Tongue (tissue), 2 donors: ENCODE results near the gene ZSCAN1. TPM values are rescaled to one million over a fixed set of nuclear protein-coding genes. Genes with fewer than 3 reads are reported as not detected.
A peak's percentile ranks its signal among the peaks of the same experiment; 100 is the strongest.

Experiments used
- DNase-seq: peaks from one replicate; pipeline ENCODE4 v3.0.0-alpha.2; 2015
- total RNA-seq: library from RNA; depleted of rRNA; stranded (reverse); fragments of >200 nt; gene quantifications from one replicate; pipeline ENCODE4 v1.2.3, GENCODE V29; 2014

ZSCAN1 gene
- total RNA-seq, 1 donor from 2014 or later, result not detected

- DNase-seq, result no peak
Measured at GRCh38 chr19:58084596-58085347, 50.9 kb downstream of the ZSCAN1 start.

GRCh38 chr19:58085348-58085875 is 51.6 kb downstream of the ZSCAN1 start:
- DNase-seq, result no peak

DNA sequence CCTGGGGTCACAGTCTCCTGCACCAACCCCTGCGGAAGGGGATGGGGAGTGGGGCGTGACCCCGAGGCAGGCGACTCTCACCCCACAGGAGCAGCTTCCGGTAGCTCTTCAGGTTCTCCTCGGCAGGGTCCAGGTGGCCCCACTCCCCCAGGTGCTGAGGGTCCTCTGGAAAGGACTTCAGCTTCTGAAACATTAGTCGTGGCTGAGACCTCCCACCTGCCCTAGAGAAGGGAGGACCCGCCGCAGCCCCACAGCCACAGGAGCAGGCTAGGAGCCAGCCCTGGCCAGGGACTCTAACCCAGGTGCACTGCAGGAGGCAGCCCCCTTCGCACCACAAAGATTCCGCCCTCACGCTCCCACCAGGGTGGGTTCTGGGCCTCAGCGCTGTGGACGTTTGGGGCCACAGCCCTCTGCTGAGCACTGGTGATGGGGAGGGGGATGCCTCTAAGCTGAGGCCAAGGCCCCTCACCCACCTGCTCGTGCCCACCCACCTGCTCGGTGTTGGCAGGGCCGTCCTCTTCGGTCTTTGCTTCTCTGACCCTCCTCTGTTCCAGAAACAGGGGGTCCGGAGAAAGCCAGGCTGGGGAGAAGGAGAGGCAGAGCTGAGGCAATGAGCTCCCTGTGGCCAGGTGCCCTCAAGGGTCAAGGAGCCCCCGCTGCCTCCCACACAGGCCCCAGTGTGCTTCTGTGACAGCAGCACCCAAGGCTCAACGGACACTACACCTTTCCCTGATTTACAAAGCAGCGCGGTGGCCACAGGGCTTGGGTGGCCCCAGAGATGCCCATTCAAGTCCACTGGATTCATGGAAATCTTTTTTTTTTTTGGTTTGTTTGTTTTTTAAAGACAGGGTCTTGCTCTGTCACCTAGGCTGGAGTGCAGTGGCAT is 53.2 kb downstream of the ZSCAN1 start:
- DNase-seq, result no peak

- DNase-seq, result no peak
Measured at GRCh38 chr19:58088521-58089052, 54.8 kb downstream of the ZSCAN1 start.

DNA sequence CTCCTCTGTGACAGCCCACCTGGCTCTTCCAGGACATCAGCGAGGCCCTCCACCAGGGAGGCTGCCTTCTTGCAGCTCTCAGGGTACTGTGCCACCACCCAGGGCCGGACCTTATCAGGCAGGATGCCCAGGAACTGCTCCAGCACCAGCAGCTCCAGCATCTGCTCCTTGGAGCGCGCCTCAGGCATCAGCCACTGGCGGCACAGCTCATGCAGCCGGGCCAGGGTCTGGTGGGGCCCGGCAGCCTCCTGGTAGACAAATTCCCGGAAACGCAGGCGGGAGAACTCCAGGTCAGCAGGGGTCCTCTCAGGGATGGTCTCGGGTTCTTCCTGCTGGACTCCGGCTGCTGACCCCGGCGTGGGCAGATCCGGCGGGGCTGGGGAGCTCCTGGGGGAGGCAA is 56.0 kb downstream of the ZSCAN1 start:
- no peak for DNase-seq

DNA sequence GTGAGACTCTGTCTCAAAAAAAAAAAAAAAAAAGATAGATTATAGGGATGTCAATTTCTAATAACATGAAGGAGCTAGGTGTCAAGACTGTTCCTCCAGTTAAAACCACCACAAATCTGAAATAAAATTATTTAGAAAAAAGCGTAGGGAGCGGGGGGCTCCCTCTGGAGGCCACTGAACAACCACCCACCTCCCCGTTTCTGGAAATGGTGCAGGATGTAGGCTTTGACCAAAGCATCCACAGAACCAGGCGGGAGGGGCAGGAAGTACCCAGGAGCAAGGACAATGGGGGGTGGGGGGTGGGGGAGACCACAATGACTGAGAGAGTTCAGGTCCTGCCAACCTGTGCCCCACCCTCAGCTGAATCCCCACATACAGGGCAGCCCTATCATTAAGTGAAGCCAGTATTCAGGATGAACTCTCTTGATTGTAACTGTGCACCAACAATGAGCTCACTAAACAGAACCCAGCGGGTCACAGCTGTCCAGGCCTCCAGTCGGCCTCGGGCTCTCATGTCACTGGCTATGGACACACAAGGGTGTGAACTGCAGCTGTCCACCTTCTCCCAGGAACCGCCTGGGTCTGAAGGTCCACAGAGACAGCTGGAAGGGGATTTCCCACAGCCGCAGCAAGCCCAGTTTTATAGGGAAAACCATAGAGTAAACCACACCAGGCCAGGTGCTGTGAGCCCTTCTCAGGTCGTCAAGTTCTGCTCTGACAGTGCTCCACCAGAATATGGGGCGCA is 57.6 kb downstream of the ZSCAN1 start:
- peak; percentile 70 for DNase-seq

- DNase-seq, result no peak
Measured at GRCh38 chr19:58093071-58093470, 59.2 kb downstream of the ZSCAN1 start.

DNA sequence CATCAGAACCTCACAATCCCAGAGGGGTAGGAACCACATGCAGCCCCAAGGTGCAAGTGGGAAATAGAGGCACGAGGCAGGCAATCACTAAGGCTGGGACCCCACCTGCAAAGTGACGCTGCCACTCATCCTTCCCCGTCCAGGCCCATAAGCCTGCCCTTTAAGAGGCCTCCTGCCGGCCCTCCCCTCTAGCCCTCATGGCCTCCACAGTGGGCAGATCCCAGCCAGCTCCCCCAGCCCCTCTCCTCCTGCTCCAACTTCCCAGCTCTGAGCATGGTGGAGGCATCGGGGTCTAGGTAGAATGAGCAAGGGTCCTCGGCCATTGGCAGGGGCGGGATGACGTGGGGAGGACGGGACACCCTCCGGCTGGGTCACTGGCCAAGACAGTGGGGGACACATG is 61.5 kb downstream of the ZSCAN1 start:
- no peak for DNase-seq

- DNase-seq, result no peak
Measured at GRCh38 chr19:58096884-58097283, 63.1 kb downstream of the ZSCAN1 start.

DNA sequence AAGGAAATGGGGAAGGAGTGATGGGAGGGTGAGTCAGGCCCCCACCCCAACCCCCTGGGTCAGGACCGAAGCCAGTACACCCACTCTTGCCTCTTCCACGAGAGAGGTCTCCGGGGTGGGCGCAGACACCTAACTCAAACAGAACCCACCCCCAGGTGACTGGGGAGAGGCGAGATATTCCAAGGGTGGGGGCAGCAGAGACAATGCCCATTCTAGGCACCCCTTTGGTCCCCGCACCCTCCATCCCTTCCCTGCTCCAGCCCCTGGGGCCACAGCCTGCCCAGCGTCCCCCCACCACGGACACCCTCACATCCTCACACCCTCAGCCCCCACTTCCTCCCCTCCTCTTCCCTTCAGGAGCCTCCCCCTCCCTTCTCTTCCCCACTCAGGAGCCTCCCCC is 63.5 kb downstream of the ZSCAN1 start:
- DNase-seq, result no peak

DNA sequence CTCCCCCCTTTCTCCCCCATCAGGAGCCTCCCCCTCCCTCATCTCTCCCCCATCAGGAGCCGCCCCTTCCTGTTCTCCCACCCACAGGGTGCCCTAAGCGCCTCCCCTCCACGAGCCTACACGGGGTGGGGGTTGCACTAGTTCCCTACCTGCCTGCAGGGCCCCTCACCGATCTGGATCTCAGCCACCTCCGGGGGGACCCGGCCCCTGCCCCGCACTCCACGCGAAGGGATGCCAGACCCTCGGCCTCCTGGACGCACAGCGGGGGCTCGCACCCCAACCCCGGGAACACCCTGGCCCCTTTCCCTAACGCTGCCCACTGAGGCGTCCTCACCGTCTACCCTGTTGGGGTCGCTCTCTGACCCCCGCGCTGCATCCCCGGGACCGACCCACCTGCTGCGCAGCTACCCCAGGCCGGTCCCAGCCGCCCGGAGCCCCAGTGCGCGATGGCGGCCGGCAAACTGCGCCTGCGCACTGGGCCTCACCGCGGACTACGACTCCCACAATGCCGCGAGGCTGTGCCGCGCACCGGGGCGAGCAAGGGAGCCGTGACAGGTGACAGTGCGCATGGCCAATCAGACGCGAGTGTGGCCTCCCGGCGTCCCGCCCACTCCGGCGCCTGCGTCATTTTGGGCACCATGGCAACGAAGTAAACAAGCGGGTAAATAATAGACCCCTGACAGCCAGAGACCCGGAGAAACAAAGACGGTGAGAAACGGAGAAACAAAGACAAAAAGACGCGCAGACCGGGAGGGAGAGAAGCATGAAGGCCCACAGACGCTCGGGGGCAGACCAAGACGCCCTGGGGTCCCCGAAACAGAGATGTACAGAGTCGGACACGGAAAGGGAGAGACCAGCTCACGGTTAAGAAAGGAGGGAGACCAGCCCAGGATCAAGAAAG is 64.2 kb downstream of the ZSCAN1 start, which contains the start of gene ZSCAN18:
TSS of gene ZSCAN18 (minus strand) at position 451 of the 901 bp plus-strand sequence. CDS start 7,964 bp downstream, outside the sequence.
- peak; percentile 100 for DNase-seq

DNA sequence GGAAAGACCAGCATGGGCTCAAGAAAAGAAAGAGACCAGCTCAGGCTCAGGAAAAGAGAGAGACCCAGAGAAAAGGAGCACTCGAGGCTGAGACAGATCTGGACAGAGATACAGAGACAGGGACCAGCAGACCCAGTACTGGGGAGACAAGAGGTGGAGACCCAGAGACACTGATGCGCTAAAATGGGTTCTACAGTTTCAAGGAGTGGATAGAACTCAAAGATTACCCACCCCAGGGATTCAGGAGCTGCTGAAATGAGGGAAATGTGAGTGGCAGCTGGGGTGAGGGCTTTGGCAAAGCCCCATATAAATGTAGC is 64.8 kb downstream of the ZSCAN1 start:
- DNase-seq, result no peak

Other genes with a start within 250 kb of the ZSCAN1 start
- gene ZNF552, start 219.1 kb upstream of the ZSCAN1 start, total RNA-seq, result 5.7 TPM
- gene ZNF587B, start 203.7 kb upstream of the ZSCAN1 start, total RNA-seq, result 14.5 TPM
- 25.0 TPM for gene ZNF587, start 184.2 kb upstream of the ZSCAN1 start, total RNA-seq
- 11.2 TPM for gene ZNF814, start 145.0 kb upstream of the ZSCAN1 start, total RNA-seq
- 24.7 TPM for gene ZNF417, start 117.4 kb upstream of the ZSCAN1 start, total RNA-seq
- gene ZNF418, start 98.6 kb upstream of the ZSCAN1 start, total RNA-seq, result 15.8 TPM
- 12.1 TPM for gene ZNF256, start 86.3 kb upstream of the ZSCAN1 start, total RNA-seq
- 0.82 TPM for gene C19orf18, start 59.5 kb upstream of the ZSCAN1 start, total RNA-seq
- gene ZNF606, start 31.2 kb upstream of the ZSCAN1 start, total RNA-seq, result 28.5 TPM
- 11.3 TPM for gene ZNF135, start 25.3 kb downstream of the ZSCAN1 start, total RNA-seq
- 100 TPM for gene ZSCAN18, start 64.2 kb downstream of the ZSCAN1 start, total RNA-seq
- gene ZNF329, start 116.8 kb downstream of the ZSCAN1 start, total RNA-seq, result 20.9 TPM
- 16.5 TPM for gene ZNF274, start 149.0 kb downstream of the ZSCAN1 start, total RNA-seq
- 34.2 TPM for gene ZNF544, start 194.9 kb downstream of the ZSCAN1 start, total RNA-seq
- gene ZNF8, start 244.9 kb downstream of the ZSCAN1 start, total RNA-seq, result 9.5 TPM